Activated naive CD4-positive, alpha-beta T cell (primary cell): ENCODE measurements around the gene CTNNA2.
"Not testable (repeated sequence)": the region's sequence is repeated elsewhere in the genome, so short reads cannot be mapped to it uniquely, and the experiment has no call there.

Experiments
- DNase-seq, 4 experiments: peaks; one replicate each; lab custom pipeline; 2025; lab: John Stamatoyannopoulos, UW

The CTNNA2 gene

DNA sequence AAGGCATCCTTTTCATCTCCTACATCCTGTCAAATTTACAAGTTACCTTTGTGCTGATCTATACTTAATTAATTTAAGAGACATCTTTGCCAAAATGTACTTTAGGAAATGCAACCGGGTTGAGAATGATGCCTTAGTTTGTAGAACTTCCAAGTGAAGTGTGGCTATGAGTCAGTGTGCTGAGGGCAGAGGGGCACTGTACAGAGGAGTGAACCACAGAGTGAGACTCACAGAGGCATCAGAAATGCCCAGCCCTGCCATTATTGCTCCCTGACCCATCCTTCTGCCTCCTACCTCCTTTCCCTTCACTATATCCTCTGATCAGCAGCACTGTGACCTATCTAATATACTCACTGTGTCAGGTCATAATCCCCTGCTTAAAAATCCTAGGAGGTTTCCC is 471.6 kb downstream of the CTNNA2 start:
- no peak for DNase-seq

DNA sequence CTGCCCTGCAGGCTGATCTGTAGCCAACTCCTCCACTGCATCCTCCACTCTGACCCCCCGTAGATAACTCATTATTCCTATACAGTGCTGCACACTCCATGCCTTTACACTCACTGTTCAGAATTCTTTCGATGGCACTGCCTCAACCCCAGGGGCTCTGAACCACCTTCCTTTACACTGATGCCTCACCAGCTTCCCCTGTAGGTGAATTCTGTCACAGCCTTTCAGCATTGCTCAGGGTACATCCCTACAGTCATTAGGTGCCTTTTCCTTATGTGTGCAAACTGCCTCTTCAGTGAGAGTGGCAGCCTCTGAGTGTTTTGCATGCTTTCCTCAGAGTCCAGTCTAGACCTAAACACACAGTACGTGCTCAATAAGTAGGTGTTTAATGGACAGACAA is 472.3 kb downstream of the CTNNA2 start:
- DNase-seq, result no peak

DNA sequence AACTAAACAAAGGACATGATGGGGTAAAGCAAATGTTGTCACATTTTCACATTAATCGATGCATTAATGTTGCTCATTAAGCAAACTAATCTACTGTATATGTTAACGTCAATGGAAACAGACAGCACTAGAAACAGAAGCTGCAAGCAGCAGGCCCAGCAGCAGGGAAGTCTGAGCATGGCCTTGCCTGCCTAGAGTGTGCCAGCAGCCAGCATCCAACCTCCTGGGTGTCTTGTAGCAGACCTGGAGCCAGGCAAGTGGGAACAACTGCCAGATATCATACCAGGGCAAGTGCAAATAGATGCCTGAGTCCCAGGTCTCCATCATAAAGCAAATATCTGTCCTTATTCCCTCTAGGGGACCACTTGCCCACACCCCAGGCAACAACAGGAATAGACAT is 472.7 kb downstream of the CTNNA2 start:
- no peak for DNase-seq

DNA sequence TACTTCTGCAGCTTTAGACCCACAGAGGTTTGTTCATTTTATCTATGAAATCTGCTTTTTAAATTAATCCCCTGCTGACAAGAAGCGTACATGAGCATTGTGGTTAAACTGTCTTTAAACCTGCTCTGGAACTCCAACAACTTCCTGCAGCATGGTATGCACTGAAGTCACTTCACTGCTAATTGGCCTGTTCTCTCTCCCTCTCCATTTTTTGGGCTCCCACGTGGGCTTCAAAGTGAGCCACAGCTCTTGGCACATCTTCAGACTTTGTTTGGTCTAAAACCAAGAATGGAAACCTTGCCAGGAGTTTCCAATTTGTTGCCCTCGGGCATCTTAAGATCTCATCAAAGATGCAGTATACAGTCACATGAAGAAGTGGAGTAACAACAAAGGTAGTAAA is 480.3 kb downstream of the CTNNA2 start:
- no peak for DNase-seq

DNA sequence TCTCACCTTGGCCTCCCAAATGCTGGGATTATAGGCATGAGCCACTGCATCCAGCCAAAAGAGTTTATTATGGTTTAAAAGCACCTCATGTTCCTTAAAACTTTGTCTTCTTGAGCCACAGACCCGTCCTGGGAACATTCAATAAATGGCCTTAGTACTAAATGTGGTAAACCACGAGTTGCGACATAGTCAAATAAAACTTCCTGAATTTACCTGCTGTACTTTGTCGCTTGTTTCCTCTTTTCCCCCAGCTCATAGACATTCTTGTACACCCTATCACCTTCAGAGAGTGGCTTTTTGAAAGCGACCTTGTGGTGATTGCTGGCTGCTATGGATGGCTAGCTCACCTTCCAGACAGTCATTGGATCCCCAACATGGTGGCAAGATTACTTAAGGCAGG is 481.3 kb downstream of the CTNNA2 start:
- DNase-seq, result no peak

DNA sequence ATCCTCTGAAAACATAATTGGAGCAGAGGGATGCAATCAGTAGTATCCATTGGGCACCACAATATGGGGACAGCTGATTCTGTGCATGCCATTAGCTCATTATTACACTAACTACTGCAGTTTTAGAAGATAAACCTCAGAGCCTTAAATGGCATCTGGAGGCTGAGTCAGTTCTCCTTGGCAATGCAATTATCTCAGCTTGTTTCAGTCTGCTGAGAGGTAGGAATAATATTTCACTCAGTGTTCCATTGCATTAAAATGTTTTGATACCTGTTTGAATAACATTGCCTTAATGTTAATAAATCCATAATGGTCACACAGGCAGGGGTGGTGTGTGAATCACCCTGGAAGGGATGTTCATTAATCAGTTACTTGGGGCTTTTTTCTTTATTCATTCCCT is 482.1 kb downstream of the CTNNA2 start:
- no peak for DNase-seq

DNA sequence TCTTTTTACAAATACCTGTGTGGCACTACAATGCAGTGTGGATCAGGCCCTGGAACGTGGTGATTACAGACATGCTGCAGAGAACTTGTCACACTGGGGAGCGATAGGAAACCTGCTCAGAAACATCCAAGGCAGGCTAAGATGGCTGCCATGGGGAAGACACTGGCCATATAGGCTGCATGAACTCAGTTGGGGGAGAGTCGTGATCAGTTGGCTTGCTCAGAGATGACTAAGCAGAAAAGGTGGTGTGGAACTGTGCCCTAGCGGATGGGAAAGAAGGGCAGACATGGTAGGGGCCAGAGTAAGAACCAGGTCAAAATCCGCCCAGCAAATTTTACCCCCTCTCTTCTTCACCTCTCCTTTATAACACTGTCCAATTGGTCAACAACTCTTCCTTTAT is 483.9 kb downstream of the CTNNA2 start:
- no peak for DNase-seq

DNA sequence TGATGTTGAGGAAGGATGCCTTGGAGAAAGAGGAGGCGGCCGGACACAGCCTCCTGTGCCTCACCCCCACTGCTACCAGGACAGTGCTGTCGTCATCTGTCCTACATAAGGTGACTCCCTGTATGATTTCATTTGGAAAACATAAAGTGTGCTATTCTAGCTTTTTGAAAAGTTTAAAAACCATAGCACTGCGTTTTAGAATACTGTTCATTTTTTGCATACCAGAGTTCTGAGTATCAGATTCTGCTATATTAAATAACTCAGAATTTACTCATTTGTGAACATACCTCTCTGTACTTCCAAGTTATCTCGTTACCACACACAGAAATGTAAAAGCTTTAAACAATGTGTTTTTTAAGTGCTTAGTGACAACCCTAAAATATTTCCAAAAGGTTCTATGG is 488.9 kb downstream of the CTNNA2 start:
- no peak for DNase-seq

DNA sequence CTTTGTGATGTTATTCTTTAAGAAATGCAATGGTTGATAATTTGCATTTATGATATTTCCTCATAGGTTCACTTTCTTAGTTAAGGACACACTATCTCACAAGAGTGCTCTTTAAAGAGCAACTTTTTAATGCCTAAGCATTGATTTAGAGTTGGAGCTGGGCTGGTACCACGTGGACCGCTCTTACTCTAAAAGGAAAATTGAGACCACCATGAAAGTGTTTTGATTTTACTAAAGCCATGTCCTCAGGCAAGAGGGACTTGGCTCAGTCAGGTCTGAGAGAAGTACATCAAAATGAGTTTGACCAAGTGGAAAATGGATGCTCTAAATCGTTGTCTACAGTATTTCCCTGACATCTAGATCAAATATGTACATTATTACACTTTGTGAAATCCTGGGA is 489.3 kb downstream of the CTNNA2 start:
- DNase-seq, result no peak

DNA sequence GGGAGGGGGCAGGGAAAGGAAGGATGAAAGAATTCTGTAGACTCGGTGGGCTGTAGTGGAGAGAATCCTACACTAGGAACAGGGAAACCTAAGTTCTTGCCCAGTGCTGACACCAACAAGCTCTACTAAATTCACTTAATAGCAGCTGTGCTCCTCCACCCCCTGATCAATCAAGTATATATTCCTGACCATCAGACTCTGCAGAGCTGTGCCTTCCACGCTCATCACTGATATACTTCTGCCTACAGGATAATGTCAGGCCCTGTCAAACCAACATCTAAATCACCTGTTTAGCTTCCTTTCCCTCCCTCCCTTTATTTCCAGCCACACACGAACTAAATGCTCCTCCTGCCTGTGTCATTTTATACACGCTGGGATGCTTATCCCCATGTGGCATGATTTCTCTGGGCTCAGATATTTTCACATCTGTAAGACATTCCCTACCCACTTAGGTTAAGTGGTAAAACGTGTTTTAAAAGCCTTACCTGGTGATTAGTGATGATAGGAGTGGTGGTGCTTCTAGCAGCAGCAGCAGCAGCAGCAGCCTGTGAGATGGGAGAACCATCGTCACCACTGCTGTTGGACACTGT is 489.8 kb downstream of the CTNNA2 start:
- no peak for DNase-seq

DNA sequence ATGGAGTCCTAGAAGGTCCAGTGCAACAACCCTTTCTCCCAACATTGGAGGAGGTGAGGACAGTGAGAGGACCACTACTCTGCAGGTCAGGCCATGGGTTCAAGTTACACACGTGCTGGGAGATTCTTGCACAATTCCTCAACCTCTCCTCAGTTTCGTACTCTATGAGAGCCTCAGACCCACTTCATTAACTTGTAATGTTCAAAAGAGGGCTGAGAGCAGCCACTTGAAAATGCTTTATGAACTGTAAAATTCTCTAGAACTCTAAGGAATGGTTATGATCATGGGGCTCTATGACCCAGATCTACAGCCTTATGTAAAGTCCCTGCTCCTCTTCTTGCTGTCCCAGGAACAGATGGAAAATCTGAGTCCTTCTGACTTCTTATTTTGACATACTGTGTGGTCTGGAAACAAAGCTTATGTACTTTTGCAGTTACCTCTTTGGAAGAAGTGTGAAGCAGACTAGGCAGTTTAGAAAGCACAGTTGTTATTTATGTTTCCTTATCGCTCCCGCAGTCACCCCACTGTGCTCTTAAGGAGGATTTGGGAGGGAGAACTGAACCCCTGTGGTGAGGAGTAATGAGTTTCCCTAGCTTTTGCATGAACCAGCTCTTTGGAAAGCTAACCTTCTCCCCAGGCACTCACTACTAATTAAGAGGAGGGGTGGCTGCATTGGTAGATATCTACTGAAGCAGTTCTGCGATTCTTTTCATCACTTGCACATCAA is 495.1 kb downstream of the CTNNA2 start:
- DNase-seq, result no peak

DNA sequence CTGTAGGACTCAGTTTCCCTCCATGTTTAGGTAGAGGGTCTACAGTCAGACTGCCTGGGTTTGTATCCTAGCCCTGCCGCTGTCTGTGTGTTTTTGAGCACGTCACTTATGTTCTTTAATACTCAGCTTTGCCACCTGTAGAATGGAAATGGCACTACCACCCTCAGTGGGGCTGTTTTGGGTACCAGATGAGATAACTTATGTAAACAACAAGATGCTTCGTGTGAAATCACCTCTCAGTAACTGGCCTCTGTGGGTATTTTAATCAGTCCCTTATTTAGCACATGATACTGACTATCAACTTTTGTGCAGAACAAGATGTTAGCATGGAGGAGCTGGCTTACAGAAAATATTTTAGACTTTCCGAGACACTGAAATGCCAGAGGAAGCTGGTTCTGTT is 495.7 kb downstream of the CTNNA2 start:
- no peak for DNase-seq

DNA sequence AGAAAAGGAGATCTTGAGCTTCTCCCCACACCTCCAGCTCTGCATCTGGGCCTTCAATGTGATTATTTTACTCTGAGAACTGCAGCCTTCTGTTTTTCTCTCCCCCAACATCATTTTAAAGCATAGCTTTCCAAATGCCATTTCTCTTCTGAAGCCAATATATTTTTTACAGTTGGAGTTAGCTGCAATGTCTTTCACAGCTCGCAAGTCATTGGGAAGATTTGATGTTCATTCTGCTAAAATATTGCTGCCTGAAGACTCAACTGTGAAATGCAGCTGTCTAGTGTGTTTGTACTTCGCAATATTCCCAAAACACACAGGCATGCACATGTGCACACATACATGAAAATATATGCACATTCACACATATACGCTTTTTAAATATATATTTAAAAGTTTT is 496.4 kb downstream of the CTNNA2 start:
- no peak for DNase-seq

DNA sequence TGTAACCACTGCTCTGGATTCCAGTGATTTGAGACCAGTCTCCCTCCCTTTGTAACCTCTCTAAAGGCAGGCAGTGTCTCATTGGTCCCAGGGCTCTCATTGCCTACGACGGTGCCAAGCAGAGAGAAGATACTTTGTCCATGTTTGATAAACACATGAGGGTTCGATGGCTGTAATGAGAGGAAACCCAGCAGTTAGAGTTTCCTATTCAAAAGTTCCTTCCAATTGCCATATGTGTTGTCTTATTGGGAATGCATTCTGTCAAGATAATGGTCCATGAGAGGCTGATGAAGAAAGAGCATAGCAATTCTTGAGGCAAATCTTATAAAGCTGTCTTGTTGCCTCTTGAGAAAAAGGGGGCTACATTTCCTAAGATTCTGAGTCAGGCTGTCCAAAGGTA is 499.2 kb downstream of the CTNNA2 start:
- no peak for DNase-seq

DNA sequence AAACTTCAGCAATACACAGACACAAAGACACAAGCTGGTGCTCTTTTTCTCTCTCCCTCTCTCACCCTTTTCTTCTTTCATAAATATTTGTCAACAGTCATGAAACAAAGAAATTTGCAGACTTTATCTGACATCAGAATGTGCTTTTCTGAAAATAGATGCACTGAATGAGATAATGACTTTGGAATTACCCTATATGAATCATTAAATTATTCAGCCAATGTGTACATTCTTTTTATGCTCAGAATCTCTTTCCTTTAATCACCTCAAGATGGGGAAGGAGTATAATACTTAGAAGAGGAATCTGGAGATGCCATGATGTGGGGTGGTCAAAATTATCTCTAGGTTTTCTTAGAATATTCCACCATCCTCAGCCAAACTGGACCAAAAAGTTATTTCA is 501.8 kb downstream of the CTNNA2 start:
- no peak for DNase-seq

DNA sequence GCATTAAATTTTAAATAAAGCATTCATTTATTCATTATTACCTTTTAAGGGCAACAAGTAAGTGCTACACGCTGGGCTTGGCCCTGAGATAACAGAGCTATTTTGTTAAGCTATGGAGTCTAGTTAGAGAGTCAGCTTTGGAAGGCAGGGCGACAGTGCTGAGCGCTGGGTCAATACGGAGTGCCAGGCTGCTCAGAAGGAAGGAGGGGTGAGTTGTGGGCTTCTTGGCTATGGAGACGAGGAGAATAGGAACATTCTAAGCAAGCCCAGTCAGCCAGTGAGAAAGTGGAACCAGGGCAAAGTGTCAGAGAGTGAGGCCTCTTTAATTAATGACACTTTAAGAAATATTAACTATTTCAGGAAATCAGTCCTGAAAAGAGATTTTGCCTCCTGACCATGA is 503.3 kb downstream of the CTNNA2 start:
- no peak for DNase-seq

DNA sequence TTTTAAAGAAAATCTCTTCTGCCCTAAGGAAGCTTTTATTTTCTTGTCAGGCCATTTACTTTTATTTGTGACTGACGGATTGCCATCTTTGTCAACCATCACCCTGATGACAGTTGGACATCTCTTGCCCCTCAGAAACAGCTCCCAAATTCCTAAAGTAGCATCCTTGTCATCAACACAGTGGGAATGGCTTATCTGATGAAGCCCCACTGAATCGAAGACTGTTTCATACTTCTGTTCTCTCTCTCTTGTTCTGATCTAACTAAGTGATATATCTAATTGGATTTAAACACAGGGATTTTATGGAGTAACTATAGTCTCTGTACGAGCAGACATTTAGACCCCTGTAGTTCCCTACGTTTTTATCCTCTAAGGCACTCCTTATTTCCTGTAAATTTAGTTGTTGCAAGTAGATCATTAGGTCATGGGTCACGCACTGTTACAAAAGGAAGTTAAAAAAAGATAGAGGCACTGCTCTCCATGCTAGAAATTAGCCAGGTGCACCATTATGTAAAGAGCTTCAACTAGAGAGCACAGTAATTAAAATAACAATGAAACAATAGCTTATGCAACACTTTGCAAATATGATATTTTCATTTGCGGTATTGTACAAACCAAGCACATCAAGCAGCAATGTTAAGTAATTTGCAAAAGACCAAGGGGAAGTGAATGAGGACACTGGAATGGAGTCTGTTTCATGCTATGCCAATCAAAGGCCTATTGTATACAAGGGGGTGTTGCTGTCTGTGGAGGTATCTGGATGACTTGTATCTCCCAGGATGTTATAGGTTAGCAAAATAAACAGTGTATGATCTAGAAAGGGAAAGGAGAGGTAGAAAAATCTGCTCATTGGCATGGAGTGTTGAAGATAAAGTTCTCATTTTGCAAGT is 507.0 kb downstream of the CTNNA2 start:
- DNase-seq, result no peak

DNA sequence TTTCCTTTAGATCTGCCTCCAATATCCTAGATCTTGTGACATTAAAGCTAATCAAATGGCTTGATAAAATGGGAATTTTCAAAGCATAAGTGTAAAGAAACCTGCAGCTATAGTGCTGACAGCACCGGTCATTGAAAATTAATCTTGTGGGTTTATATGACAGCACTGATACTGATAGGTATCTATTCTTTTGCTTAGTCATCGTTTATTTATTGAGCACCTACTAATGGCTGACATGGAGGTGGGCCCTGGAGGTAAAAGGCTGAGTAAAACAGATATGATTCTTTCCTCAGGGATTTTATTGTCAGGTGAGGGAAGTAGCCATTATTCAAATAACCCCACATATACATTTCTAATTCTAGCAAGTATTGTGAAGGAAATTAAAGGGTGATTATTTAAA is 509.2 kb downstream of the CTNNA2 start:
- DNase-seq, result no peak

DNA sequence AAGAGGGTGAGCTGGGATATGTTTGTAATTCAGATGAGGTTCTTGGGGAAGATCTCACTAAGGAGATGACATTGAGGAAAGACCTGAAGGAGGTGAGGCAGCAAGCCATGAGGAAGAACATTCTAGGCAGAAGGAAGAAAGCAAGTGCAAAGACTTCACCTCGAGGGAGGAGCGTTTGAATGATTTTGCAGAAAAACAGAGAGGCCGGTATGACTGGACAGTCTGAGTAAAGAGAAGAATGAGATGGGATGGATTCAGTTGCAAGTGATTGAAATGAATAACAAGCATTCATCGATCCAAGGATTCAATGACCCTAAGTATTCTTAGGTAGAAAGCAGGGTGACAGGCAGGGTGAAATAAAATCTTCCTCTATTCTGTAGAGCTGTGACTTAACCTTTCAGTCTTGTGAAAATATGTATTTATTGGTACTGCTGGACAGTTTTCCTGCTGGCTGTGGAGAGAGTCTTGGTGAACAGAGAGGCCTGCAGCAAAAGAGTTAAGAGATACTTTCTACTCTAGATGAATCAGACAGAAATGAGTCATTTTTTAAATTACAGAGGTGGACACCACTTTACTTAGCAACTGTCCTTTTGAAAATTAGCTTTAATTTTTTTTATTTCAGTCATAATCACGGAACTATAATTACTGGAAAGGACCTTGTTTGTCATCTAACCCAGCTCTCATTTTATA is 513.3 kb downstream of the CTNNA2 start:
- DNase-seq, result no peak

DNA sequence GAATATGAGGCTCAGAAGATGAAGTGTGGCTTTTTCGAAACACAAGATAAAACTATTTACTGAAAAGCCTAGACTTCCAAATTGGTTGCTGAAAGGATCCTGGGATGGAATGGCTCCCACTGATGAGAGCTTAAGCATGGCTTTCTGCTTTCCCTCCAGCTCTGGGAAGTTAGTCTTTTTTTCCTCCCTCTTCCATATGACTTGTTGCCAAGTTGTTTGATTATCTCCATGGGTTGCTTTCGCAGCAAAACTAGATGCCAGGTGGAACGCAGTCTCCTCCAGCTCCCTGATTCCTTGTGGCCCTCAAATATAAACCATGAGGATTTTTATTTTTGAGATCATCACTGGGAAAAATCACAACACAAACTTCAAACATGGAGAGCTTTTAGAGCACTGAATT is 515.2 kb downstream of the CTNNA2 start:
- DNase-seq, result no peak

DNA sequence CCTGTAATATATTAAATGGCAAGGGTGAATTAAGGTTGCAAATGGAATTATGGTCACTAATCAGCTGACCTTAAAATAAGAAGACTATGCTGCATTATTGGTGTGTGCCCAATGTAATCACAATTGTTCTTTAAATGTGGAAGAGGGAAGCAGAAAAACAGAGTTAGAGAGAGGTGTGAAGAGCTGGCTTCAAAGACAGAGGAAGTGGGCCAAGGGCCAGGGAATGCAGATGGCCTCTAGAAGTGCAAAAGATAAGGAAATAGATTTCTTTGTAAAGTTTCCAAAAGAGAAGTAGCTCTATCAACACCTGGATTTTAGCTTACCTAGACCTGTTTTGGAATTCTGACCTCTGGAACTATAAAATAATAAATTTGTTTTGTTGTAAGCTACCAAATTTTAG is 515.7 kb downstream of the CTNNA2 start:
- DNase-seq, result no peak

DNA sequence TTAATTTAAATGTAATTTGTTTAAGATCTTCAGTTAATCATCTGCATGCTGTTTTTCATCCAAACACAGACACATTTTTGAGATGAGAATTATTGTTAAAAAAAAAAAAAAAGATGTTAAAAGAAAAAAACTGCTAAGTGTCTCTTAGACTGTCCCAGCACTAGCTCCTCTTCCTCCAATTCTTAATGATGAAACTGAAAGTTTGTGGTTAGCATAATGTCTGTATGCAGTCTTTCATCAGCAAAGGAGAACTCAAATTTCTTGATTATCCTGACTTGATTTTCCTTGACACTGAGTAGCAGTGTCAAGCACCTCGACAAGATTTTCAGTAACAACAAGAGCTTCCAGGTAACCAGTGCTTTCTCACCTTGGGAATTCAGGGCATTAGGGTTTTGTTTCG is 517.3 kb downstream of the CTNNA2 start:
- no peak for DNase-seq

DNA sequence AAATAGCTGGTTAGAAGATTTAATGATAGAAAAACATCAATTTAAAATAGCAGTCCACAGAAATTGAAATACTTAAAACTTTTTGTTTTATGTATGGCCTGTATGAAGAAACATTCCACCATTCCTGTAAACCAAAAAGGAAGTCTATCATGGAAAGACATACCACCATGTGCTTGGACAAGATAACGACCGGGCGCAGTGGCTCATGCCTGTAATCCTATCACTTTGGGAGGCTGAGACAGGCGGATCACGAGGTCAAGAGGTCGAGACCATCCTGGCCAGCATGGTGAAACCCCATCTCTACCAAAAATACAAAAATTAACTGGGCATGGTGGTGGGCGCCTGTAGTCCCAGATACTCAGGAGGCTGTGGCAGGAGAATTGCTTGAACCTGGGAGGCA is 519.8 kb downstream of the CTNNA2 start:
- DNase-seq, result not testable (repeated sequence)
